Activated CD4-positive, alpha-beta T cell treated with anti-CD3 and anti-CD28 coated beads for 4 hours (primary cell): ENCODE data around the gene MAP2K5.
A peak's percentile ranks its signal among the peaks of the same experiment; 100 is the strongest.

ENCODE experiments used
- DNase-seq, 2 donors: peaks; one replicate each; pipeline ENCODE4 v3.0.0-alpha.2; 2020

Gene MAP2K5

DNA sequence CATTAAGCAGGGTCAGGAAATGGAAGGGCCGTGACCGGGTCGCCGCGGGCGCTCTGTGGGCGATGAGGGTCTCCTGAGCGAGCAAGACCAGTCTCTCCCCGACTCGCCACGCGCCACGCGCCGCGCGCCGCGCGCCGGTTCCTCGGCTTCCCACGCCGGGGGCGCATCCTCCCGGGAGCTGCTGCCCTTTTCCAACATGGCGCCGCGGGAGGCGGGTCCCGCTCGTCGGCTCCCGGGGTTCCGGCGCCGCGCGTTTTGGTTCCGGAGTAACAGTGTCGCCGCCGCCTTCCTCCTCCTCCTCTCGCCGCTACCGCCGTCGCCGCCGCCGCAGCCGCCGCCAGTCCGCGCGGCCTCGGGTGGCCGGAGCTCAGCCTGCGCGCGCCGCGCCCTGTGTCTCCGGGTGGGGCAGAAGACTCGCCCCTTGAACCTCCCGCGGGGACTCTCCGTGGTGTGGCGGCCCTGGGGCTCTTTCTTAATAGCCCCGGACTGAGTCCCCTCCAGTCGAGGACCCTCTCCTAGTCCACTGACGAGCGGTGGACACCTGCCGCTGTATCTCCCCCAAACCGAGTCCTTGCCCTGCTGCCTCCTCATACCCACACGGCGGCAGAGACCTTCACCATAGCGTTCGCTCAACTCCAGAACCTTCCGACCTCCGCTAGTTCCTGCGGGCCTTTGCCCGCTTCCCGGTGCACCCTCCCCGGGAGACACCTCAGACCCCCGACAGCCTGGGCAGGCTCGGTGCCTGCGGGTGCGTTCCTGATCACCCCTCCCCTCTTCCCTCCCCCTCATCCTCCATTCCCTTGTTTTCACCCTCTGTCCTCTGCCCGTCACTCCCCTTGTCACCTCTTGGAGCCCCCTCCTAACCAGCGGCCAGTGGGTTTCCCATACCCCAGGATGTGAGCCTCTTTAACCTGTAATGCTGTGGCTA, at the start of gene MAP2K5:
TSS of gene MAP2K5 (plus strand) at position 284 of the 928 bp plus-strand sequence. CDS start at position 917, 633 bp downstream.
- peak; percentile 80 for DNase-seq

DNA sequence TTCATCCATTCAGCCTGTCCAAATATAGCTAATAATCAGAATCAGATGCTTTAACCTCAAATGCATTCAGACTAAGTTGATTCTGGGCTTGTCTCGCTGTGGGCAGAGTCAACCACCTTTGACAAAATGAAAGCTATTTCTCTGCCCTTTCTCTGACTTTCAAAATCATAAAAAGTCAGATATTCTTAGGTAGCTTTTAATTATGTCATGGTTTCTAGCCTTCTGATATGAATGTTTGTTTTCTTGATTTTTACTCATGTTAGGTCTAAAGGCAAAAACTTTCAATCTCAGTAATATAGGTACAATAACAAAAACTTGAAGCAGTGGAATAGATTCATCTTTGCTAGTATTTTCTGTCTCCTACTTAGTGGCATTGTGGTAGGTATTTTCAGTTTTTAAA, 46.9 kb upstream of the MAP2K5 start:
- DNase-seq = no peak

DNA sequence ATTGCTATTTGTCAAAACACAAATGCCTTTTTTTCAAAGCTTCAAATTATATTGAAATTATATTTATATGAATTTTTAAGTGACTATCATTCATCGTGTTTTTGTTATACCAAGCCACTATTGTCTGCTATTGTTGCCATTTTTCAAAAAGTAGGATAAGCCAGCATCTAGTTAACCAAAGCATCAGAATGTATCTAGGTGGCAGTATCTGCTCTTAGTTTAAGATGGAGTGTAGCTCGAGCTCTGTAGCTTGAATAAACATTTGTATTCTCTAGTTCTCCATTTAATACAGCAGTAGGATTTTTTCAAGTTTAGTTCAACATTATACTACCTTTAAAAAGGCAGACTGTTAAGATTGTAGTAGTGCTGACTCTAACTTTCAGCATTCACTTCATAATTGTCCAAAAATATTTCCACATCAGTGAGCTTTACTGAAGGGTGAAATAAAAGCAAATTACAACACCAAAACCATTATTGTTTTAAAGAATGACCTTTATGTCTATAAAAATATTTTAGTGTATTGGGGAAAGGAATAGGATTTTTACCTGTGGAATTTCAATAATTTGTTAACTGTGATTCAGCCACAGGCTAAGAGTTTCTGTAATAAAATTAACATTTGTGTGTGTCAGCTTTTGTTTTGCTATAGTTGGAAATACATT, 41.2 kb upstream of the MAP2K5 start:
- DNase-seq = no peak

DNA sequence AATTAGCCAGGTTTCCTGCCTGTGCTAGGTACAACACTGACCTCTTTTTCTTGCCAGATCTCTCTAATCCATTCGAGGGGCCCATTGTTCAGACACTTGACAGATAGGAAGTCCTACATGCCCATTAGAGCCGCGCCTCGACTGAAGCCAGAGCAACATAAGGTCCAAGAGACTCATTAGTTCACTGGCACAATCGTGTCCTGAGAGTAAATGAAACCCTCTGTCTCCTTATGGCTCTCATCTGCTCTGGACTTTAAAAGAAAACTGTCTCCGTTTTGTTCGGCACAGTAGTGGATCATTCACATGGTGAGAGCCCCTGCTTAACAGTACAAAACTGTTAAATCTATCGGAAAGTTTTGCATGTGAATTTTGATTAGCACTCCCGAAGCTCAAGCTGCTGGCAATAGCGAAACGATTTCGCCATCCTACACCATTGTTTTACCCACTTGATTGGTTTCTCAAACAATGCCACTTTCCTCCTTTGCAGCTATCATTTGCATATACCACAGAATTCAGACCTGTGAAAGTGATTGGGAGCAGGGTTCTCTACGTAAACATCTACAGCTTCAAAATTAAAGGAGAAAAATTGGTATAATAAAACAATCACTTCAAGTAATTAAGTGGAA, 40.6 kb upstream of the MAP2K5 start:
- no peak for DNase-seq

DNA sequence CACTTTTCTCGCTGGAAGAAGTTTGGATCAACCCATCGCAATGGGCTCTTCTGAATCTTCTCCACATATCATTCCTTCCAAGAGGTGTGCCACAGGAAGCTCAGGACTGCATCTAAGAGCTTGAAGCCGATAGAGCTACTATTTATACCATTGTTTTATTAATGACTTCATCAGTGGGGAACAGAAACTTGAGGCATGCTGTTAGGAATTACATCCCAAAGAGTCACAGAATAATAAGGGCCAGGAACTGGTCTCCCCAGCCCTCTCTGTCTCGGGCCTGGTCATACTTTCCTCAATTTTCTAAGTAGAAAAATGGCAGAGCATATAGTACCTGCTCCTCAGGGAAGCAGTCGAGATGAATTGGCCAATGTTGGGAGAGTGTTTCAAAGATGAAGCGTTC, 38.4 kb upstream of the MAP2K5 start:
- no peak for DNase-seq

DNA sequence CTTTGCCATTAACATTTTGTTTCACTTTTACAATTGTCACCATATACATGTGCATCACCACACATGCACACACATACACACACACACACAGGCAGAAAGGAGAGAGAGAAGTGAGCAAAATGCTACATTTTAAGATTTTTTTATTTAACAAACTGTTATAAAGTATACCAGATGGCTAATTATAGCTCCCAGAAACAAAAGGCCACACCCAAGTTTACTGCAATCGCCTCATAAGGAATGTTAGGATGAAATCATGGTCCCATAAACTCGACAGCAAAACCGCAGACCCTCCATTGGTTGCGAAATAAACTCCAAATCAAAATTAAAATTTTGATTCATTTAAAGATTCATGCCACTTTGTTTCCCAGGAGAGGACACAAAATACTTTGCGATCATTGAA, 37.7 kb upstream of the MAP2K5 start:
- DNase-seq = no peak

DNA sequence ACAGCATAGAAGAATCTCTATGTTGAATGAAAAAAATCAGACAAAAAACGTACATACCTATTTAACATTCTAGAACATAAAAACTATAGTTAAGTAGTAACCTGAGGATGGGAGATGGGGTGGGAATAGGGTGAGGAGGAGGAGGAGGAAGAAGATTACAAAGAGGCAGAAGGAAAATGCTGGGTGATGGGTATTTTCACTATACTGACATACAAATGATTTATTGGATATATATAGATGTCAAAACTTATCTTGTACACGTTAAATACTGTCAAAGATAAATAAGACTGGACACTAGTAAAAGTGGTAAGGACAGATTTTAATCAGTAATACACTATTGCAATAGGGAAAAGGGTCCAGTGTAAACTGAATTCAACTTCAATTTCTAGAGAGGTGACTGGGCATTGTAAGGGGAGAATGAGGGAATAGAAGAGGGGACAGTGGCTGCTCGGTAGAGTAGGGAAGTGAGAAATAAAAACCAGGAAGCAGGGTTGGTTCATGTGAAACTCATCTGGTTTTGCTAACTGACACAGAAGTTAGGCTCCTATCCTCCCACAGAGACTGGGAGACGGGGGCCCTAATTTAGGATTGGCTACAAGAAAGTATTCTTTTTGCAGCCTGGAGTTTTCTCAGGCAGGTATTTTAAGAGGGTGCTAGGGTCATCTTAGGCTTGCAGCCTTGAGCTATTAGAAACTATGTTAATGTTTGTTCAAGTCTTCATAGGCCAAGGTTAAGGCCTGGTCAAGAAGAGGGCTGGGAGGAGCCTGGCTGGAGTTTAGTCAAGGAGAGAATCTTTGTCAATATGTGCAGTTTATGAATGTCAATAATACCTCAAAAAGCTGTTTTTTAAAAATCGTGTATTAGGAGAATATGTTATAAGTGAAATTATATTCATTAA, 36.6 kb upstream of the MAP2K5 start:
- no peak for DNase-seq

DNA sequence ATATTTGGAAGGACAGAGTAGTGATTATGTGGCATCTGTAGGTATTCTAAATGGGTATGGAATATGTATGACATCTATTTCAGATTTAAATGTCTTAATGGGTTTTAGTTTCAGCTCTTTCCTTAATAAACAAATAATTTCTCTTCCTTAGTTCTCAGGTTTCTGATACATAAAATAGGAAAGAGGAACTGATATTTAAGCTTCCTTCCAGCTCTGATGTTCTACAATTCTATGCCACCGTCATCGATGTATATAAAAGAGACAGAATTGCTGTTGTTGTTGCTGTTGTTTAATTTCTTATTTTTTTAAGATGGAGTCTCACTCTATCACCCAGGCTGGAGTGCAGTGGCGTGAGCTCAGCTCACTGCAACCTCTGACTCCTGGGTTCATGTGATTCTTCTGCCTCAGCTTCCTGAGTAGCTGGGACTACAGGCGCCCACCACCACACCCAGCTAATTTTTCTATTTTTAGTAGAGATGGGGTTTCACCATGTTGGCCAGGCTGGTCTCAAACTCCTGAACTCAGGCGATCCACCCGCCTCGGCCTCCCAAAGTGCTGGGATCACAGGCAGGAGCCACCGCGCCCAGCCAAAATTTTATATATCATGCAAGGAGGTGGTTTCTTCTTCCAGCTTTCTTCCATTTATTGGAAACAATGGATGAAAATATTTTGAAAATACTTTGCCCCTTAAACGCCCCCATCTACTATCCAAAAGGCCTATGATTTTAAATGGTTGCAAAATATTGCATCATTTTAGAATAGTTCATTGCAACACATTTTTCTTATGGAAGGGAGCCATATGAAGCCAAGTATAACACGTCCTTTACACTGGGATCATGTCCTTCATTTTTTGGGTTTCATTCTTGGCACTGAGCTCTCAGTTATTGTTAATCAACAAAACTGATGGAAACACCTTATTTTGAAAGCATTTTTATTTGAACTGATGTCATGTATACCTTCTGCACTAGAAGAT, 35.4 kb upstream of the MAP2K5 start:
- DNase-seq = no peak

DNA sequence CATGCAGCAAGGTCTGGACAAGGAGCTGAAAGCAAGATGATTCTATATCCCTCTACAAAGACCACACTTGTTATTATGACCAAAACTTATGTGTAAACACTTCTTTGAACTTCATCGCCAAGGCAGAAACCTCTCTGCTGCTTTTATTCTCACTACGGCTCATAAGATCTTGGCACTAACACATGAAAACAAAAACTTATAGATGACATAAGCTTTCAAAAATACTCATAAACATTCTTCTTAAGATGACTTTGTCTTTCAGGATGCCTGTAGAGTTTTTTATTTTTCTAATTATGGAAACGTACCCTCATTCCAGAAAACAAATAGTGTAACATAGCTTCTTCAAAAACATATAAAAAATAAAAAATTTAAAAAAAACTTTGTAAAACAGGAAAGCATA, 34.1 kb upstream of the MAP2K5 start:
- DNase-seq = no peak

DNA sequence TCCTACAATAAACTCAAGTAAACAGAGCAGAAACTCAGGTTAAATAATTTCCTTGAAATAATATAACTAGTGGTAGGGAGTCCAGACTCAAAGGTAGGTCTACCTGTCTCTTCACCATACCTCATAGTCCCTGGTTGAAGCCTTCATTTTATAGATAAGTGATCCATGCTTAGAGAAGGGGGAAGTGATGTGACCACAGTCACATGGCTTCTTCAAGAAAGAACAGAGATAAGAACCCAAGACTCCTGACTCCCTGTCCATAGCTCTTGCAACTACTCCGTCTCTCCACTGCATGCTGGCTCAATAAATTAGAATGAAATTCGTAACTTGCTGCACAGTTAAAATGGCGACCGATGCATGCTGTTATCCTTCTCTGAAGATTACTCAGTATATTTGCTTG, 32.6 kb upstream of the MAP2K5 start:
- DNase-seq = no peak

DNA sequence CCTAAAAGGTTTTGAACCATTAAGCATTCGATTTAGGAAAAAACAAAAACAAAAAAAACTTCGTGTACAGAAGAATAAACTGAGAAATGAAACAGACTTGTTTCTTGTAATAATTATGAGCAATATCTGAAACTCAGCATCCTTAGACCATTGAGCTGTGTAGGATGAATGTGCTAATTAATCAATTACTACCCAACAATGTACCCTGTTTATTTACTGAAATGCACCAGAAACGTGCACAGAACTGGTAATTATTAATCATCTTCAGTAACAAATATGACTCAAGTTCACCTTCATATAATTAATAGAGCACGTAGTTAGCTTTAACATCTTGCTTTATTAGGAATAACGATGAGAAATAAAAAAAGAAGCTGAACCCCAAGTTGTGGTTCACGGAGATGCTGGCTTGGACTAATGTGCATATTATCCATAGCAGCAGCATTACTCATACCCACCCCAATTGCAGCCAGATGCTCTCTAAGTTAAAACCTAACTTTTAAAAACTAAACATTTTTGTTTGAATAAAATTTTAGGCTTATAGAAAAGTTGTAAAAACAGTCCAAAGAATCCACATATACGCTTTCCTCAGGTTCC, 31.8 kb upstream of the MAP2K5 start:
- no peak for DNase-seq

DNA sequence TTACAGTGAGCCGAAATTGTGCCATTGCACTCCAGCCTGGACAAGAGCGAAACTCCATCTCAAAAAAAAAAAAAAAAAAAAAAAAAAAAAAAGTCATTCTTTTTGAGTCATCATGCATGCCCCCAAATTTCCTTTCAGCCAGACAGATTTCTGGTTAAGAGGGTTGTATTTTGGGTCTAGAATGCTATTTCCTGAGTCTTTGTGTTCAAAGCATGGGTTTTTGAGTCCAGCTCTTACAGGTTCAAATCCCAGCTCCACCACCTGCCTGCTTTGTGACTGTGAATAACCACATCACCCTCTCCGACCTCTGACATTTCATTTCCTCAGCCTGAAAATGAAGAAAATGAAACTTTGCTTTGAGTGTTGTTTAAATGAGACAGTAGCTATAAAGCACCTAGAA, 30.9 kb upstream of the MAP2K5 start:
- DNase-seq = no peak

DNA sequence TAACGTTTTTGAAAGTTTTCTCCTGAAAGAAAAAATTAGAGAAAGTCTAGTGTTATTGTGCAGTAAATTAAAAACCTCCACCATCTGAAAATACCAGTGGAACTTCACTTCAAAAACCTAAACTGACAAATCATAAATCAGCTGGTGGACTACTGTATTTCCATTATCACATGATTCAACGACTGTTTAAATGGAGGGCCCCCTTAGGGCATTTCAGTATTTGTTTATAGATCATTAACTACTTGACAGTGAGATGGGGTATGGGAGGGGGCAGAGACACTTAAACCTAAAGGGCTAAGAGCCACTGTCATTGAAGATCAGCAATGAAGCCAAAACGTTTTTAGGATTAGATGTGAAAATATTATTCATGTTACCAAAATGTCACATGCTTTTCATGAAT, 30.4 kb upstream of the MAP2K5 start:
- DNase-seq = no peak

DNA sequence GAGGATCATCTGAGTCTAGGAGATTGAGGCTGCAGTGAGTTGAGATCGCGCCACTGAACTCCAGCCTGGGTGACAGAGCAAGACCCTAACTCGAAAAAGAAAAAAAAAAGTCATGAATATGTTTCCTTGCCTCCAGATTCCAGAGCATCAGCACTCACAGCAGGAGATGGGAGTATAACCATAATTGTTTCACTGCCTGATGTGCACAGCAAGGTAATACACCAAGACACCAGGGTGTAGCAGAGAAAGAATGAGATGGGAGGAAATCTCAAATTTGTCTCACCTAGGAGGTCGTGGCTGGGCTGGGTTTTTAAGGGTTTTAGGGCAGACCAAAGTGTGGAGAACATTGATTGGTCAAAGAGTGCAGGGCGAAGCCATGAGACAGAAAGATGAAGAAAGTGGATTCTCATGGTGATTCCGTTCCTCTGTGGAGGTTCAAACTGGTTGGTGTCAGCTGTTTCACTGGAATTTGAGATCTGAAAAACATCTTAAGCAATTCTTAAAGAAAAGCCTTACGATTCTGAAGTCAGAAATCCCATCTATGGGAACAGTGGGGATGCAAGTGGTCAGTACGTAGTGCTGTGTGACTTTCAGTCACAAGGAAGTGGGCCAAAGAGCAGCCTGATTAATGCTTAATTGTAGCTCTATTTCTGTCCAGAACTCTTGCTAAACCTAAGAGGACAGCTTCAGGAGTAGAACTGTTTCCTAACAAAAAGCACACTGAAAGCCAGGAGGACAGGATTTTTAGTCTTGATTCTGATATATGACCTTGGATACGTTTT, 29.4 kb upstream of the MAP2K5 start:
- no peak for DNase-seq

DNA sequence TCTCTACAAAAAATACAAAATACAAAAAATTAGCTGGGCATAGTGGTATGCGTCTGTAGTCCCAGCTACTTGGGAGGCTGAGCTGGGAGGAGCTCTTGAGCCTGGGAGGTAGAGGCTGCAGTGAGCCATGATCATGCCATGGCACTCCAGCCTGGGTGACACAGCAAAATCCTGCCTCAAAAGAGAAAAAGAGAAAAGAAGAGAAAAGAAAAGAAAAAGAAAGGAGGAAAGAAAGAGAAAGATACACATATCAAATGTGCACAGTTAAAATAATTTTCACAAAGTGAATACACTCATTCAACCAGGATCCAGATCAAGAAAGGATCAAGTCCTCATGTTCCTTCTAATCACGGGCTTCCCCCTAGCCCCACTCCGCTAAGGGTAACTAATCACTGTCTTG, 27.4 kb upstream of the MAP2K5 start:
- DNase-seq = no peak

DNA sequence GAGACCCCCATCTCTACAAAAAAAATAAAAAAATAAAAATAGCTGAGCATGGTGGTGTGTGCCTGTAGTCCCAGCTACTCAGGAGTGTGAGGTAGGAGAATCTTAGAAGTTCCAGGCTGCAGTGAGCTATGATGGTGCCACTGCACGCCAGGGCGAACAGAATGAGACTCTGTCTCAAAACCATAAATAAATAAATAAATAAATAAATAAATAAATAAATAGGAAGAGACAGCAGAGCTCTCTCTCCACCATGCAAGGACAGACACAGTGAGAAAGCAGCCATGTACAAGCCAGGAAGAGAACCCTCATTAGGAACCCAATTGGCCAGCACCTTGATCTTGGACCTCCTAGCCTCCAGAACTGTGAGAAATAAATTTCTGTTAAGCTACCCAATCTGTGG, 26.9 kb upstream of the MAP2K5 start:
- no peak for DNase-seq

DNA sequence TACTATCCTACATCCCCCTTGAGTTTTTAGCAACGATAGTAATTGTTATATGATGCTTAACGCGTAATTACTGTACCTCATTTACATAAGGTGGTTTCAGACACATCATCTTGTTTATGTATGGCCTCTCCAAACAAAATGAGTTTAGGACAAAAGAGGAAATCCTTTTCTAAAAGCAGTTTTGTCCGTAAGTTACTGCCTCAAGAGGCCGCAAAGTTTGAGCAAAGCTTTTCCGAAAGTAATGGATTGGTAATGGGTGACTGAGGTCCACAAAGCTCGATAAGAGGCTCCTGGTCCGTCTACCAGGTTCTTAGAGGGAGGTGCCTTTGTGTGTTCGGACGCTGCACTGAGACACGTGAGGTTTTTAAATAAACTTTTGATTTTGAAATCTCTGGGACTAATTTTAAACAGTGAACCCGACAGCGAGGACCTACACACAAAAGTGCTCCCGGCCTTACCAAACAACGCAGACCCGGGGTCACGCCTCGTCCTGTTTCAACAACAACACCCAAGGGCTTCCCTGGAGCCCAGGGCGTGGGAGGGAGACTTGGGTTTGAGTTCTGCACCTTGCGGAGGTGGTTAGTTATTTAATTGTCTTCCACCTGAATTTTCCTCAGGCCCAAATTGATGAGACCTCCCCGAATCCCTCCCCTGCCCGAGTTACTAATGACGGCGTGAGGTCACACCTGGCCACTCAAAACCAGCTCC, 22.0 kb upstream of the MAP2K5 start:
- DNase-seq = no peak

DNA sequence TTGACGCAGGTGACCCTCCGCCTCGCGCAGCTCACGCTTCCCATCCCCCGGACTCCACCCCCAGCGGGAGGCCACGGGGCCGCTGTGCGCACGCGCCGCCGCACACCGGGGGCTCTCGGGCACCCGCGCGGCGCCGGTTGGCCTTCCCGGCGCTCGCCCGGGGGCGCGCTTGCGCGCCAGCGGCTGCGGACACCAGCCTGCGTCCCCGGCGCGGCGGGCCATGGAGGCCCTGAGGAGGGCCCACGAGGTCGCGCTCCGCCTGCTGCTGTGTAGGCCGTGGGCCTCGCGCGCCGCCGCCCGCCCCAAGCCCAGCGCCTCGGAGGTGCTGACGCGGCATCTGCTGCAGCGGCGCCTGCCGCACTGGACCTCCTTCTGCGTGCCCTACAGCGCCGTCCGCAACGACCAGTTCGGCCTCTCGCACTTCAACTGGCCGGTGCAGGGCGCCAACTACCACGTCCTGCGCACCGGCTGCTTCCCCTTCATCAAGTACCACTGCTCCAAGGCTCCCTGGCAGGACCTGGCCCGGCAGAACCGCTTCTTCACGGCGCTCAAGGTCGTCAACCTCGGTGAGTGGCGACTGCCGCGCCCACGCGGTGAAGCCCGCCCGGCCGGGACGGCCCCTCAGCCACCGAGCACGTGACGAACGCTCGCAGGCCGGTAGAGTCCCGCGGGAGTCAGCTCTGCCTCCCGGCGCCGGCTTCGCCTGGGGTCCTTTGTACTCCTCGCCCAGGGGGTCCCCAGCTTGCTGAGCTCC, 21.3 kb upstream of the MAP2K5 start, which contains the start of gene C15orf61:
TSS of gene C15orf61 (plus strand) at position 103 of the 754 bp plus-strand sequence. CDS start at position 221, 118 bp downstream.
- DNase-seq = peak; percentile 80 to 82
